Suppressor macrophage treated with lipopolysaccharide for 4 hours (primary cell): ENCODE measurements around the gene MTREX.
"Not testable (repeated sequence)": the region's sequence is repeated elsewhere in the genome, so short reads cannot be mapped to it uniquely, and the experiment has no call there.

Experiments used
- DNase-seq: peaks from one replicate; pipeline ENCODE4 v3.0.0-alpha.2; 2020

Gene MTREX

GRCh38 chr5:55307383-55308253 lies at the start of gene MTREX, which contains the start of gene DHX29:
Gene MTREX (plus strand): TSS chr5:55307989. CDS start chr5:55308014, 25 bp downstream.
Gene DHX29 (minus strand): TSS chr5:55307694. CDS start chr5:55307573, 121 bp downstream.
- DNase-seq: peak; percentile 93

DNA sequence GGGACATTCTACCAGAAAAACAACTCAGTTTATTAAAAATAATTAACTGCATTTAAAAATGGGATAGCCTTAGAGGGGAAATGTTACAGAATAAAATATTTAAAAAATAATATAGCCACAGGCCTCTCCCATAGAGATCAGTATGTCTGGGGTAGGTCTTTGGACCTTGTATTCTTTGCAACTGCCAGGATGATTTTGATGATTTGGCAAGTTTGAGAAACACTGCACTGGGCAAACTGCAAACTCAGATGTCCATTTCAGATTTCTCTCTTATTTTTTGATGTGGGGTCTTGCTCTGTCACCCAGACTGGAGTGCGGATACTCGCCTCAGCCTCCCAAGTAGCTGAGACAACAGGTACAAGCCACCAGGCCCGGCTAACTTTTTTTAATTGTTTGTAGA lies 49.5 kb upstream of the MTREX start:
- DNase-seq: no peak

GRCh38 chr5:55276771-55277170 lies 31.0 kb upstream of the MTREX start:
- no peak for DNase-seq

GRCh38 chr5:55278778-55279177 lies 29.0 kb upstream of the MTREX start:
- DNase-seq: no peak

DNA sequence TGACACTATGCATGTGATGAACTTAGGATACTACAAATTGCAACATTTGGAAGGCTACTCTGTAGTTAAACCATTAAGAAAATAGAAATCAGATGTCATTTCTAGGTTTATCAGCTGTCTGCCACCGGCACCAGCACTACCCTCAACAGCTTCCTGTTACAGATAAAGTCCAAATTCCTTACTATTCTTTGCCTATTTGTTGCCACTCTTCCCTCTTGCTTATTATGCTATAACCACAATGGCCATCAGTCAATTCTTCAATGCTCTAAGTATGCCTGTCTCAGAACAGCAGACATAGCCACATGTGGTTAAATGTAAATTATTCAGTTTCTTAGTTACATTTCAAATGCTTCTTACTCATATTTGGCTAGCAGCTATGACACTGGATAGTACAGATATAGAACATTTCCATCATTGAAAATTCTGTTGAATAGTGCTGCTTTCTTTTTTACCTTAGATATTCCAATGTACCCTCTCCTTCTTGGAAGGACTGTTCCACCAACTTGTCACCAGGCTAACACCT lies 21.3 kb upstream of the MTREX start:
- no peak for DNase-seq

GRCh38 chr5:55289808-55290207 lies 18.0 kb upstream of the MTREX start:
- no peak for DNase-seq

- DNase-seq: no peak
Observed at GRCh38 chr5:55290991-55291390, 16.8 kb upstream of the MTREX start.

DNA sequence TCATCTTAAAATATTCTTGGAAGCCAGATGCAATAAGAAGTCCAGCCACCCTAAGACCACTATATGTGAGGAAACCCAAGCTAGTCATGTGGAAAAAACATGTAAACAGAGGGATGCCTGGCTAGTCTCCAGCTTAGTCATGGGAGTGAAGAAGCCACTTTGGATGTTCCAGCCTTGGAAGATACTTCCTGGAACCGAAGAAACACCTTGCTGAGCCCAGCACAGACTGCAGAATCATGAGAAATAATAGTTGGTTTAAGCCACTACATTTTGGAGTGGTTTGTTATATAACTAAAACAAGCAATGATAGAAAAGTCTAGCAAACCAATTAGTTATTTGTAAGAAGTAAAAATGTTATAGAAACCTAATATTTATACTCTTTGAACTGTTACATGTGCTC lies 12.9 kb upstream of the MTREX start:
- DNase-seq: no peak

DNA sequence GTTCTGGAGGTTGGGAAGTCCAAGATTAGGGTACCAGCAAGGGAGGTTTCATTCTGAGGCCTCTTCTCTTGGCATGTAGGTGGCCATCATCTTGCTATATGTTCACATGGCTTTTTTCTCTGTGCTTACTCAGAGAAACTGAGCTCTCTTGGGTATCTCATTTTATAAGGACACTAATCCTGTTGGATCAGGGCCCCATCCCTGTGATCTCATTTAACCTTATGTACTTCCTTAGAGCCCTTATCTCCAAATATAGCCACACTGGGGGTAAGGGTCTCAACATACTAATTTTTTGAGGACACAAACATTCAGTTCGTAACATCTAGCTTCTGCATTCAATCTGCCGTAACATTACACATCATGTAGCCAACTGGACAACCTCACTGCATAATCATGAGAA lies 6.9 kb upstream of the MTREX start:
- DNase-seq: no peak

- DNase-seq: peak; percentile 80
Observed at GRCh38 chr5:55303238-55303690, 4.5 kb upstream of the MTREX start.

DNA sequence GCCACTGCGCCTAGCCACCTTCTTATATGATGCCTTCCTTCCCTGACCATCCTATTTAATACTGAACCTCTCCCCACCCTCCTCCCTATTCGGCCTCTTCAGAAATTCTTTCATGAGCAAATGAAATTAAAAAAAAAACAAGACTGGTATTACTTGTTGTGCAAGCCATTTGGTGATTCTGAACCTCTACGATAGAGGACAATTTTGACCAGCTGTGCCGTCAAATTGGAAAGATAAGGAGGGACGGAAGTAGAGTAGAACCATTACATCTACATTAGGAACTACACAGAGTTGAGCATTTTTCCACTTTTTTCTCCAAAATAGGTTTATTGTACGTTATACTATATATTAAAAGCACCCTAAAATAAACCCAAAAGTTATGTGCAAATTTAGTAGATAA lies 3.2 kb upstream of the MTREX start:
- DNase-seq: no peak

- DNase-seq: peak; percentile 24
Observed at GRCh38 chr5:55305345-55305744, 2.4 kb upstream of the MTREX start.

GRCh38 chr5:55306641-55307382 lies 977 bp upstream of the MTREX start:
- DNase-seq: peak; percentile 4

- peak; percentile 26 for DNase-seq
Observed at GRCh38 chr5:55308254-55308836, 556 bp downstream of the MTREX start.

DNA sequence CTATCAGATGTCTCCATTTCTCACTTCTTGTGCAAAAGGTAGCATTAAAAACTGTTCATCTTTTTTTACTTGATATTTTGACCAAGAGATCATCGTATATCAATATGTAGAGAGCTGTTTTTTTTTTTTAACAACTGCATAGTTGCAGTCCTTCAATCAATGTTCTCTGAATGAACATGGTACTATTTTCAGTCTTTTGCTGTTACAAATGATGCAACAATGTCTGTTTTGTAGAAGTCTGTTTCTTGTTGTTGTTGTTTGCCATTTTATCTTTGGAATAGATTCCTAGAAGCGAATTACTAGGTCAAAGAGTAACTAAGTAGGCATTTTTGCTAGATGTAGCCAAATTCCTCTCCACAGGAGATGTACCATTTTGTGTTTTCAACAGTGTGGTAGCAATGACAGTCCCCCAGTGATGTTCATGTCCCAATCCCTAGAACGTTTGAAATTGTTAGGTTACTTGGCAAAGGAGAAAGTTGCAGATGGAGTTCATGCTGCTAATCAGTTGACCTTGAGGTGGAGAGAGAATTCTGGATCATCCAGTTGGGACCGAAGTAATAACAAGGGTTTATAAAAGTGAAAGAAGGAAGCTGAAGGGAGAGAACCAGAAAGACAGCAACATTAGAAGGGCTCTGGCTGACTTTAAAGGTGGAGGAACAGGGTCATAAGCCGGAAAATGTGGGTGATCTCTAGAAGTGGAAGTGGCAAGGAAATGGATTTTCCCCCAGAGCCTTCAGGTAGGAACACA lies 6.3 kb downstream of the MTREX start:
- no peak for DNase-seq

GRCh38 chr5:55316289-55316688 lies 8.5 kb downstream of the MTREX start:
- no peak for DNase-seq

GRCh38 chr5:55316837-55317236 lies 9.0 kb downstream of the MTREX start:
- no peak for DNase-seq

DNA sequence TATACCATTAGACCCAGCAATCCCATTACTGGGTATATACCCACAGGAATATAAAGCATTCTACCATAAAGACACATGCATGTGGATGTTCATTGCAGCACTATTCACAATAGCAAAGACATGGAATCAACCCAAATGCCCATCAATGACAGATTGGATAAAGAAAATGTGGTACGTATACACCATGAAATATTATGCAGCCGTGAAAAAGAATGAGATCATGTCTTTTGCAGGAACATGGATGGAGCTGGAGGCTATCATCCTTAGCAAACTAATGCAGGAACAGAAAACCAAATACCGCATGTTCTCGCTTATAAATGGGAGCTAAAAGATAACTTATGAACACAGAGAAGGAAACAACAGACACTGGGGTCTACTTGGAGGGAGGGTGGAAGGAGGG lies 10.4 kb downstream of the MTREX start:
- DNase-seq: not testable (repeated sequence)

GRCh38 chr5:55319491-55319890 lies 11.7 kb downstream of the MTREX start:
- DNase-seq: no peak

GRCh38 chr5:55320571-55320970 lies 12.8 kb downstream of the MTREX start:
- DNase-seq: no peak

DNA sequence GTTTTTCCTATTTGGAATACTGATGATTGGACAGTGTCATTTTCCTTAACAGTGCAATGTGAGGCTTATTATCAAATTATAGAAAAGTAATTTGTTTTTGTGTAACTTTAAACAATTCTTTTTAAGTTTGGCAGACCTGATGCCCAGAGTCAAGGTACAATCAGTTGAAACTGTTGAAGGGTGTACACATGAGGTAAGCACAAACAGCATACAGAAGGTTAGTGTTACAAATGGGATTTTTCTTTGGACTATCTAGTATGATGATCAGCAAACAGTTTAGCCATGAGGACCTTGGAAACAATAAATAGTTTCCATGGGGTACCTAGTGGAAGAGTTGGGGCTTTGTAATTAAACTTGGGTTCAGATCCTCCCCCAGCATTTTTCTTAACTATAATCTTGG lies 16.2 kb downstream of the MTREX start:
- no peak for DNase-seq

GRCh38 chr5:55324815-55325418 lies 17.1 kb downstream of the MTREX start:
- peak; percentile 41 for DNase-seq
